CD4-positive, alpha-beta T cell (primary cell): Measurements from ENCODE around the gene SMYD4. TPM values are rescaled to one million over a fixed set of nuclear protein-coding genes. Genes with fewer than 3 reads are reported as not detected.

Source experiments
- ATAC-seq: fragments of 200-7000 bp; cut with Tn5 transposase; one replicate; pipeline ENCODE4 v1.10.0; 2022; ENCODE audit warnings: mild to moderate bottlenecking; ENCODE audit not compliant: poor library complexity
- CTCF ChIA-PET: fragments of 350-600 bp; sonication (Branson Sonifier 250); formaldehyde crosslinking; loops from one replicate; lab custom pipeline; 2021; ENCODE audit warnings: antibody characterized with exemption, inconsistent platforms; lab: Charles Lee
- POLR2A ChIA-PET: fragments of 350-600 bp; sonication (Branson Sonifier 250); formaldehyde crosslinking; loops from one replicate; lab custom pipeline; 2021; ENCODE audit warnings: antibody characterized with exemption, inconsistent platforms; lab: Charles Lee
- DNase-seq, 14 experiments: peaks; one replicate each; pipeline ENCODE4 v3.0.0-alpha.2; 2013 to 2020; ENCODE audit warnings: mixed read lengths in 2 of 14
- H3K27ac ChIP-seq, 2 donors: one replicate each; pipeline versions ENCODE4 v1.5.1 to v1.7.0; 2013; ENCODE audit warnings: low read length in 2 of 2, low read depth in 1 of 2, mild to moderate bottlenecking in 1 of 2
- H3K27me3 ChIP-seq, 2 experiments: 1 replicate in 1 of 2; 2 replicates in 1 of 2; pipeline versions ENCODE4 v1.6.1 to v1.7.0; 2013; ENCODE audit warnings: low read length in 2 of 2, control low read depth in 1 of 2, mild to moderate bottlenecking in 1 of 2, moderate library complexity in 1 of 2; ENCODE audit not compliant: insufficient read depth in 2 of 2, control insufficient read depth in 1 of 2
- H3K36me3 ChIP-seq: one replicate; pipeline ENCODE4 v1.6.1; 2013; ENCODE audit warnings: low read length, control low read depth; ENCODE audit not compliant: insufficient read depth
- H3K4me1 ChIP-seq: one replicate; pipeline ENCODE4 v1.6.1; 2013; ENCODE audit warnings: low read length, control low read depth; ENCODE audit not compliant: insufficient read depth
- H3K4me3 ChIP-seq: one replicate; pipeline ENCODE4 v1.5.1; 2013; ENCODE audit warnings: mild to moderate bottlenecking, low read length, moderate library complexity
- H3K9me3 ChIP-seq, 2 experiments: 1 replicate in 1 of 2; 2 replicates in 1 of 2; pipeline versions ENCODE4 v1.6.1 to v1.7.0; 2013; ENCODE audit warnings: low read length in 2 of 2, mild to moderate bottlenecking in 2 of 2, control low read depth in 1 of 2, moderate library complexity in 1 of 2; ENCODE audit not compliant: control insufficient read depth in 1 of 2, insufficient read depth in 1 of 2
- H3K27ac Mint-ChIP-seq: one replicate; pipeline ENCODE4 v1.8.0; 2020; ENCODE audit warnings: mixed read lengths
- H3K27me3 Mint-ChIP-seq: one replicate; pipeline ENCODE4 v1.8.0; 2021; ENCODE audit warnings: mixed read lengths
- H3K36me3 Mint-ChIP-seq: one replicate; pipeline ENCODE4 v1.8.0; 2021; ENCODE audit warnings: low read depth, mixed read lengths
- H3K4me1 Mint-ChIP-seq: one replicate; pipeline ENCODE4 v1.8.0; 2021; ENCODE audit warnings: low read depth, mixed read lengths
- H3K4me3 Mint-ChIP-seq: one replicate; pipeline ENCODE4 v1.8.0; 2020; ENCODE audit warnings: mild to moderate bottlenecking, mixed read lengths
- H3K9me3 Mint-ChIP-seq: one replicate; pipeline ENCODE4 v1.8.0; 2020; ENCODE audit warnings: mixed read lengths
- intact Hi-C, 2 experiments: fragments of 100-400 bp; cut with DNase I in 1 of 2; cut with micrococcal nuclease in 1 of 2; formaldehyde crosslinking; loops; one replicate each; pipeline versions ENCODE4 v1.15.1 to v1.9.0; 2023 to 2025; cut with DNase I, micrococcal nuclease
- total RNA-seq, 174 experiments: library from RNA in 2 of 174; stranded (reverse) in 2 of 174; gene quantifications; one replicate each; pipeline ENCODE4 v1.2.3 and lab custom pipeline; 2021 to 2026
- TF ChIP-seq, protein P1 (sequence below): fragments of 200-600 bp; IDR thresholded peaks from one replicate; pipeline ENCODE4 v1.8.0; 2022; ENCODE audit warnings: antibody characterized with exemption, mild to moderate bottlenecking

Gene SMYD4
- total RNA-seq, 2 experiments from 2014 or later, result 9.3 to 10.6 TPM

DNA sequence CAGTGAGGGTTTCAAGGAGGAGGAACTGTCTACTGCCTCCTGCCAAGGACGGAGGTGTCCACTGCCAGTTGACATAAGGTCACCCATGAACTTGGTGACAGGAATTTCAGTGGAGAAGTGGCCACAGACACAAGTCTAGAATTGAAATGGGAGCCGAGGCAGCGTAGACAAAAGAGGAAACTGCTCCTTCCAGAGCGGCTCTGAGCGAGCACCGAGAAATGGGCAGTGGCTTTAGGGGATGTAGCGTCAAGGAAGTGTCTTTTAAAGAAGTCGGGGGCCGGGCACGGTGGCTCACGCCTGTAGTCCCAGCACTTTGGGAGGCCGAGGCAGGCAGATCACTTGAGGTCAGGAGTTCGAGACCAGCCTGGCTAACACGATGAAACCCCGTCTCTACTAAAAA lies 70.9 kb downstream of the SMYD4 start:
- Histone ChIP-seq H3K9me3 (no peaks in the 10 kb centered on the region), H3K4me3 (no peak overlapping the region), H3K27ac (no peak overlapping the region), H3K27me3 (no peaks in the 10 kb centered on the region), H3K36me3 (no peaks in the 10 kb centered on the region), H3K4me1 (peaks cover 34% of the 10 kb centered on the region)
- H3K27ac Mint-ChIP-seq, result no peak overlapping the region
- ATAC-seq (no peak), DNase-seq (no peak)
- ChIA-PET POLR2A (no interaction called here), CTCF (no interaction called here)
- no peak overlapping the region for H3K4me3 Mint-ChIP-seq
- no peaks in the 10 kb centered on the region for H3K9me3 Mint-ChIP-seq
- H3K36me3 Mint-ChIP-seq, result no peaks in the 10 kb centered on the region
- intact Hi-C loops, result no loop called here
- TF ChIP-seq, protein P1, sequence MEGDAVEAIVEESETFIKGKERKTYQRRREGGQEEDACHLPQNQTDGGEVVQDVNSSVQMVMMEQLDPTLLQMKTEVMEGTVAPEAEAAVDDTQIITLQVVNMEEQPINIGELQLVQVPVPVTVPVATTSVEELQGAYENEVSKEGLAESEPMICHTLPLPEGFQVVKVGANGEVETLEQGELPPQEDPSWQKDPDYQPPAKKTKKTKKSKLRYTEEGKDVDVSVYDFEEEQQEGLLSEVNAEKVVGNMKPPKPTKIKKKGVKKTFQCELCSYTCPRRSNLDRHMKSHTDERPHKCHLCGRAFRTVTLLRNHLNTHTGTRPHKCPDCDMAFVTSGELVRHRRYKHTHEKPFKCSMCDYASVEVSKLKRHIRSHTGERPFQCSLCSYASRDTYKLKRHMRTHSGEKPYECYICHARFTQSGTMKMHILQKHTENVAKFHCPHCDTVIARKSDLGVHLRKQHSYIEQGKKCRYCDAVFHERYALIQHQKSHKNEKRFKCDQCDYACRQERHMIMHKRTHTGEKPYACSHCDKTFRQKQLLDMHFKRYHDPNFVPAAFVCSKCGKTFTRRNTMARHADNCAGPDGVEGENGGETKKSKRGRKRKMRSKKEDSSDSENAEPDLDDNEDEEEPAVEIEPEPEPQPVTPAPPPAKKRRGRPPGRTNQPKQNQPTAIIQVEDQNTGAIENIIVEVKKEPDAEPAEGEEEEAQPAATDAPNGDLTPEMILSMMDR, result no peak
- peaks cover 35% of the 10 kb centered on the region for H3K4me1 Mint-ChIP-seq
- H3K27me3 Mint-ChIP-seq, result no peaks in the 10 kb centered on the region

DNA sequence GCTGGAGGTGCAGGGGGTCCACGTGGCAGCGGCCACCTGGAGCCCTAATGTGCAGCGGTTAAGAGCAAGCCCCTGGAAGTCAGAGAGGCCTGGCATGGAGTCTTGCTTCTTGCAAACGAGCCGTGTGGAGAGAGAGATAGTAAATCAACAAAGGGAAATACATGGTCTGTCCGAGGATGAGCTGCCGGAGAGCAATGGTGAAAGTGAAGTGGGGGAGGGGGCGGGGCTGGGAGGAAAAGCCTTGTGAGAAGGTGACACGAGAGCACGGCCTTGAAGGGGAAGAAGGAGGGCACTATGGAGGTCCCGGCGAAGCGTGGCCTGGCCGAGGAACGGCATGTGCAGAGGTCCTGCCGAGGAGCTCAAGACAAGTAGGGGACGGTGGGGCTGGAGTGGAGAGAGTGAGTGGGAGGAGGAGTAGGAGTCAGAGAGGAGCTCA lies 73.9 kb downstream of the SMYD4 start:
- Histone ChIP-seq H3K9me3 (no peaks in the 10 kb centered on the region), H3K27me3 (no peaks in the 10 kb centered on the region), H3K4me3 (no peak overlapping the region), H3K36me3 (no peaks in the 10 kb centered on the region), H3K4me1 (peaks cover 14% of the 10 kb centered on the region), H3K27ac (no peak overlapping the region)
- no peaks in the 10 kb centered on the region for H3K36me3 Mint-ChIP-seq
- ATAC-seq (no peak), DNase-seq (no peak)
- peaks cover 13% of the 10 kb centered on the region for H3K4me1 Mint-ChIP-seq
- H3K9me3 Mint-ChIP-seq, result no peaks in the 10 kb centered on the region
- H3K27ac Mint-ChIP-seq, result no peak overlapping the region
- H3K4me3 Mint-ChIP-seq, result no peak overlapping the region
- ChIA-PET CTCF (no interaction called here), POLR2A (no interaction called here)
- TF ChIP-seq, protein P1, result no peak
- intact Hi-C loops, result no loop called here
- H3K27me3 Mint-ChIP-seq, result no peaks in the 10 kb centered on the region

DNA sequence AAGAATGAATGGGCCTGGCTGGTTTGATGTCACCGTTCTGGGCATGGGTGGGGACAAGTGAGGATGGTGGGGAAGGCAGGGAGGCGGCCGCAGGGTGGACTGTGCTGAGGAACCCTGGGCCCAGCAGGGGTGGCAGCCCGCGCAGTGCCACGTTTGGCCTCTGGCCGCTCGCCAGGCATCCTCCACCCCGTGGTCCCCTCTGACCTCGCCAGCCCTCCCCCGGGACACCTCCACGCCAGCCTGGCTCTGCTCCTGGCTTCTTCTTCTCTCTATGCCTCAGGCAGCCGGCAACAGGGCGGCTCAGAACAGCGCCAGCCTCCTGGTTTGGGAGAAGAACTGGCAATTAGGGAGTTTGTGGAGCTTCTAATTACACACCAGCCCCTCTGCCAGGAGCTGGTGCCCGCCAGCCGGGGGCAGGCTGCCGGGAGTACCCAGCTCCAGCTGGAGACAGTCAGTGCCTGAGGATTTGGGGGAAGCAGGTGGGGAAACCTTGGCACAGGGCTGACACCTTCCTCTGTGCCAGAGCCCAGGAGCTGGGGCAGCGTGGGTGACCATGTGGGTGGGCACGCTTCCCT lies 74.4 kb downstream of the SMYD4 start:
- Histone ChIP-seq H3K27ac (no peak overlapping the region), H3K4me1 (peaks cover 9% of the 10 kb centered on the region), H3K4me3 (no peak overlapping the region), H3K27me3 (no peaks in the 10 kb centered on the region), H3K9me3 (no peaks in the 10 kb centered on the region), H3K36me3 (no peaks in the 10 kb centered on the region)
- H3K4me1 Mint-ChIP-seq, result peaks cover 8% of the 10 kb centered on the region
- TF ChIP-seq, protein P1, result no peak
- CTCF ChIA-PET, result no interaction called here
- DNase-seq (no peak), ATAC-seq (no peak)
- no peaks in the 10 kb centered on the region for H3K27me3 Mint-ChIP-seq
- POLR2A ChIA-PET, result no interaction called here
- H3K27ac Mint-ChIP-seq, result no peak overlapping the region
- H3K9me3 Mint-ChIP-seq, result no peaks in the 10 kb centered on the region
- intact Hi-C loops, result no loop called here
- no peak overlapping the region for H3K4me3 Mint-ChIP-seq
- H3K36me3 Mint-ChIP-seq, result no peaks in the 10 kb centered on the region
